ENCODE measurements around the gene TAF8. TPM values are rescaled to one million over a fixed set of nuclear protein-coding genes. Genes with fewer than 3 reads are reported as not detected.
A peak's percentile ranks its signal among the peaks of the same experiment; 100 is the strongest.

Gene TAF8
- total RNA-seq, 2 experiments from 2014 or later: 40.0 to 42.3 TPM

GRCh38 chr6:42093582-42094329 lies 43.4 kb downstream of the TAF8 start:
- Mint-ChIP-seq H3K36me3 (ENCODE audit: low read depth) (no peaks in the 10 kb centered on the region), H3K9me3 (no peaks in the 10 kb centered on the region), H3K27ac (no peak overlapping the region), H3K4me1 (ENCODE audit: low read depth) (peaks cover 6% of the 10 kb centered on the region), H3K27me3 (no peaks in the 10 kb centered on the region), H3K4me3 (no peak overlapping the region)
- ATAC-seq (no peak), DNase-seq (no peak)
- ChIA-PET POLR2A (interaction anchor here (0.6 to 0.8 kb wide), 2 partner anchors 9 to 755 kb away, joined by 3 to 5 read pairs; no protein-coding TSS in a partner anchor), CTCF (interaction anchor here (1.0 to 7.1 kb wide), 4 partner anchors 10 to 121 kb away, joined by 3 to 50 read pairs (median 4); no protein-coding TSS in a partner anchor)
- no peak for TF ChIP-seq CTCF (IDR thresholded peaks at IDR 0.05)
- intact Hi-C loops (cut with micrococcal nuclease): no loop called here

- intact Hi-C loops (cut with micrococcal nuclease): no loop called here
- DNase-seq (no peak), ATAC-seq (no peak)
- H3K9me3 Mint-ChIP-seq: no peaks in the 10 kb centered on the region
- no peaks in the 10 kb centered on the region for H3K27me3 Mint-ChIP-seq
- no peak overlapping the region for H3K27ac Mint-ChIP-seq
- ChIA-PET POLR2A (interaction anchor here (1.4 kb wide), 1 partner anchor 10 kb away, joined by 3 read pairs; no protein-coding TSS in a partner anchor), CTCF (interaction anchor here (0.6 to 3.6 kb wide), 4 partner anchors 9 to 525 kb away, joined by 4 to 20 read pairs (median 10); no protein-coding TSS in a partner anchor)
- no peaks in the 10 kb centered on the region for H3K36me3 Mint-ChIP-seq (ENCODE audit: low read depth)
- TF ChIP-seq CTCF (IDR thresholded peaks at IDR 0.05): no peak
- peaks cover 12% of the 10 kb centered on the region for H3K4me1 Mint-ChIP-seq (ENCODE audit: low read depth)
- H3K4me3 Mint-ChIP-seq: no peak overlapping the region
Measured at GRCh38 chr6:42095094-42095493, 44.8 kb downstream of the TAF8 start.

- Mint-ChIP-seq H3K4me1 (ENCODE audit: low read depth) (peaks cover 19% of the 10 kb centered on the region), H3K4me3 (no peak overlapping the region), H3K36me3 (ENCODE audit: low read depth) (no peaks in the 10 kb centered on the region), H3K9me3 (no peaks in the 10 kb centered on the region), H3K27me3 (no peaks in the 10 kb centered on the region), H3K27ac (no peak overlapping the region)
- ATAC-seq: no peak
- TF ChIP-seq CTCF (IDR thresholded peaks at IDR 0.05): no peak
- CTCF ChIA-PET: interaction anchor here (1.1 to 3.6 kb wide), 4 partner anchors 8 to 311 kb away, joined by 3 to 20 read pairs (median 10); no protein-coding TSS in a partner anchor
- intact Hi-C loops (cut with micrococcal nuclease): no loop called here
- no peak for DNase-seq
- POLR2A ChIA-PET: interaction anchor here (0.8 to 1.4 kb wide), 2 partner anchors 9 to 308 kb away, joined by 3 to 4 read pairs; partner anchors contain the start of gene TOMM6
Measured at GRCh38 chr6:42095776-42096541, 45.6 kb downstream of the TAF8 start.

- Mint-ChIP-seq H3K9me3 (no peaks in the 10 kb centered on the region), H3K4me3 (no peak overlapping the region), H3K27ac (peak overlapping the region; percentile 84), H3K36me3 (ENCODE audit: low read depth) (no peaks in the 10 kb centered on the region), H3K4me1 (ENCODE audit: low read depth) (peaks cover 32% of the 10 kb centered on the region), H3K27me3 (no peaks in the 10 kb centered on the region)
- intact Hi-C loops (cut with micrococcal nuclease): loop anchor here (5.0 kb wide), 1 partner anchor 32 kb away; no protein-coding TSS in a partner anchor
- ChIA-PET CTCF (interaction anchor here (1.0 to 1.8 kb wide), 2 partner anchors 55 to 66 kb away, joined by 3 to 4 read pairs; no protein-coding TSS in a partner anchor), POLR2A (no interaction called here)
- DNase-seq: peak; percentile 43
- TF ChIP-seq CTCF (IDR thresholded peaks at IDR 0.05): no peak
- ATAC-seq: peak; percentile 50
Measured at GRCh38 chr6:42099340-42100028, 49.2 kb downstream of the TAF8 start.

All from activated CD8-positive, alpha-beta T cell treated with anti-CD3 and anti-CD28 coated beads for 36 hours (primary cell).